Right lobe of liver (tissue), 4 donors: ENCODE data around the gene ZNF354C.

Source experiments
- POLR2A ChIP-seq: fragments of 450-650 bp; IDR thresholded peaks from one replicate; pipeline ENCODE4 v1.6.1; 2017; ENCODE audit warnings: antibody characterized with exemption, mild to moderate bottlenecking
- TF ChIP-seq, protein P1 (sequence below), 4 donors: fragments of 200-600 bp in 3 of 4; fragments of 450-650 bp in 1 of 4; IDR thresholded peaks; one replicate each; pipeline versions ENCODE4 v1.5.1 to v1.8.0; 2016 to 2022; ENCODE audit warnings: antibody characterized with exemption in 4 of 4, mild to moderate bottlenecking in 2 of 4
- donor health status: DM: no; HTN: no; CAD: no.
- donor health status: DM: no; HTN: no; CAD: no.
- donor health status: DM: no; HTN: yes; CAD: no.

DNA sequence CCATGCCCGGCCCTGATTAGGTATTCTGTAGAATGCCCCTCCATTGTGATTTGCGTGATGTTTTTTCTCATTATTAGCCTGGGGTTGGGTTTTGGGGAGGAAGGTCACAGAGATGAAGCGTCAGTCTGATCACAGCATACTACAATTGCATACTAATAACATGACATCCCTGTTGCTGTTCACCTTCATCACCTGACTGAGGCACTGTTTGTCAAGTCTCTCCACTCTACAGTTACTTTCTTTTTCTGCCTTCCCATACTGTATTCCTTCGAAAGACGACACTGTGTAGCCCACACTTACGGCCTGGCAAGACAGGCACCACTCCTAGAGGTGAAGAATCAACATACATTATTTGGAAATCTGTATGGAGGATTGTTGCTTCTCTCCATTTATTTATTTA, 5.5 kb downstream of the ZNF354C start:
- TF ChIP-seq, protein P1, sequence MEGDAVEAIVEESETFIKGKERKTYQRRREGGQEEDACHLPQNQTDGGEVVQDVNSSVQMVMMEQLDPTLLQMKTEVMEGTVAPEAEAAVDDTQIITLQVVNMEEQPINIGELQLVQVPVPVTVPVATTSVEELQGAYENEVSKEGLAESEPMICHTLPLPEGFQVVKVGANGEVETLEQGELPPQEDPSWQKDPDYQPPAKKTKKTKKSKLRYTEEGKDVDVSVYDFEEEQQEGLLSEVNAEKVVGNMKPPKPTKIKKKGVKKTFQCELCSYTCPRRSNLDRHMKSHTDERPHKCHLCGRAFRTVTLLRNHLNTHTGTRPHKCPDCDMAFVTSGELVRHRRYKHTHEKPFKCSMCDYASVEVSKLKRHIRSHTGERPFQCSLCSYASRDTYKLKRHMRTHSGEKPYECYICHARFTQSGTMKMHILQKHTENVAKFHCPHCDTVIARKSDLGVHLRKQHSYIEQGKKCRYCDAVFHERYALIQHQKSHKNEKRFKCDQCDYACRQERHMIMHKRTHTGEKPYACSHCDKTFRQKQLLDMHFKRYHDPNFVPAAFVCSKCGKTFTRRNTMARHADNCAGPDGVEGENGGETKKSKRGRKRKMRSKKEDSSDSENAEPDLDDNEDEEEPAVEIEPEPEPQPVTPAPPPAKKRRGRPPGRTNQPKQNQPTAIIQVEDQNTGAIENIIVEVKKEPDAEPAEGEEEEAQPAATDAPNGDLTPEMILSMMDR (IDR thresholded peaks at IDR 0.05), result no peak
- no peak for TF ChIP-seq POLR2A
